NT2/D1 (cell line): ENCODE results near the gene NR2E1.

Source experiments
- DNase-seq: peaks from one replicate; pipeline ENCODE4 v3.0.0-alpha.2; 2011; ENCODE audit warnings: low read depth, low spot score
- H3K27me3 ChIP-seq: 2 replicates; pipeline ENCODE4 v1.6.0; 2011; ENCODE audit warnings: mild to moderate bottlenecking; ENCODE audit not compliant: insufficient read length, insufficient read depth
- H3K36me3 ChIP-seq: 2 replicates; pipeline ENCODE4 v1.6.1; 2011; ENCODE audit warnings: mild to moderate bottlenecking, low read length, mixed read lengths; ENCODE audit not compliant: insufficient read depth, insufficient read length
- H3K4me1 ChIP-seq: 2 replicates; pipeline ENCODE4 v1.5.1; 2011; ENCODE audit not compliant: insufficient read depth, insufficient read length
- H3K4me3 ChIP-seq: 2 replicates; pipeline ENCODE4 v1.5.1; 2011; ENCODE audit warnings: low read depth; ENCODE audit not compliant: insufficient read length
- H3K9ac ChIP-seq: 2 replicates; pipeline ENCODE4 v1.6.0; 2011; ENCODE audit warnings: low read depth; ENCODE audit not compliant: insufficient read length
- H3K9me3 ChIP-seq: 2 replicates; pipeline ENCODE4 v1.5.1; 2011; ENCODE audit warnings: mild to moderate bottlenecking, low read length; ENCODE audit not compliant: insufficient read depth
- SUZ12 ChIP-seq: IDR thresholded peaks from 2 replicates; pipeline ENCODE4 v1.6.1; 2011; ENCODE audit not compliant: insufficient read length, insufficient read depth; ENCODE audit errors: extremely low read depth
- YY1 ChIP-seq: IDR thresholded peaks from 2 replicates; pipeline ENCODE4 v1.6.1; 2011; ENCODE audit not compliant: insufficient read length, insufficient read depth
- ZNF274 ChIP-seq: IDR thresholded peaks from 2 replicates; pipeline ENCODE4 v1.6.1; 2011; ENCODE audit warnings: mild to moderate bottlenecking, low read depth, low read length

NR2E1 gene

DNA sequence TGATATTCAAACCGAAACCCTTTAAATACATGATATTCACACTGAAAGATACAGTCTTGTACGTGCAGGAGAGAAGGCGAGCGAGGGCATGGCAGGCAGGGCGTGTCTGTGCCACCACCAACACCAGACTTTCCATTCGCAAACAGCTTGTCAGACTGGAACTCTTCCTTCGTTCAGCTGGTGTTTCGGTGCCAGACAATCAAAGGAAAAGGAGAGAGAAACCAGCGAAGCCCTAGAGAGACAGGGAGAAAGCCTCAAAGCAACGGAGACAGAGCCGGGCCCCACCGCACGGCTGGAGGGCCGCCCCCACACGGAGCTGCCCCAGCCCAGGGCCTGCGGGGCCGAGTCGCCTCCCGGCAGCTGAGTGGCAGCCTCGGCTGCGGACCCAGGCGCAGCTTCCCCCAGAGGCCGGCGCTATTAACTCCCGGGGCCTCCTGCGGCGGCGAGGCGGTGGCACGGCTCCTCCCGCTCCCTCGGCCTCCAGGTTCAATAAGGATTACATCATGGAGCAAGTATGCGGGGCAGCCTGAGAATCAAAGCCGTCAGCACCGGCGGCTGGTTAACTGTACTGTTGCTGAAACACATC lies 32.1 kb upstream of the NR2E1 start:
- H3K9ac ChIP-seq: no peak overlapping the region

DNA sequence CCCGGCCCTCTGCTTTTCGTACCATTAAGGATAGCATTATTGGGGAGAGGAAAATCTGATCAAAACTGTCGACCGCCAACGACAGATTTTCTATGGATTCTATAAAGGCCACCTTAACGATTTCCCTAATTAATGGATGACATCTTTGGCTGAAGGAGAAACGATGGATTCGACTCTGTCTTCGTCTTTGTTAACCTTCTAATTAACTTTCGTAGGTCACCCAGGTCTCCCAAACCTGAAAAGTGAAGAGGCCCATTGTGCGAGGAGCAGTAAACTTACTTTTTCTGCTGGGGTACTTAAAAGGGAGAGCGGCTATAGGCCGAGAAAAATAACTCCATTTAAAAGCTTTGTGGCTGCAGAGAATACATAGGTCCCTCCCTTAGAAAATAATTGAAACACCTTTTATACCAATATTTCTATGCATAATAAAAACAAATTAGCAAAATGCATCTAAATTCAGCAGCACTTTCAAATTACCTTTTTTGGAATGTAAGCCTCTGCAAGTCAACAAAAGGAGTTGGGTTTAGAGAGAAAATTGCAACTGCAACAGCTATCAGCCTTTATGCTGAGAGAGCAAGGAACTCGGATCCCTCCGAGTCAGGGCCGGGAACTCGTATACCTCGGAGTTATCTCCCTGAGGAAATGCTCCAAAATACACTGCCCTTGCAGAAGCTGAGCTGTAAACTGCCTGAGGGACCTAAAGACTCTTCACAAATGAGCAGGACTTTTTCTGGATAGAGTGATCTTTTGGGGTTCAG lies 31.4 kb upstream of the NR2E1 start:
- Histone ChIP-seq H3K9me3 (no peaks in the 10 kb centered on the region), H3K9ac (peak overlapping the region; percentile 21), H3K4me1 (peaks cover 3% of the 10 kb centered on the region), H3K4me3 (peak overlapping the region; percentile 18), H3K27me3 (peaks cover 50% of the 10 kb centered on the region), H3K36me3 (no peaks in the 10 kb centered on the region)
- TF ChIP-seq SUZ12 (no peak), YY1 (no peak), ZNF274 (no peak)
- DNase-seq: no peak

More for the DNA sequence above, 32.1 kb upstream of the NR2E1 start:
- H3K4me1 ChIP-seq: peaks cover 3% of the 10 kb centered on the region
- no peaks in the 10 kb centered on the region for H3K9me3 ChIP-seq
- H3K36me3 ChIP-seq: no peaks in the 10 kb centered on the region
- H3K27me3 ChIP-seq: peaks cover 53% of the 10 kb centered on the region
- peak; percentile 84 for DNase-seq
- TF ChIP-seq YY1: no peak
- no peak for TF ChIP-seq ZNF274
- no peak for TF ChIP-seq SUZ12
- H3K4me3 ChIP-seq: peak overlapping the region; percentile 8

DNA sequence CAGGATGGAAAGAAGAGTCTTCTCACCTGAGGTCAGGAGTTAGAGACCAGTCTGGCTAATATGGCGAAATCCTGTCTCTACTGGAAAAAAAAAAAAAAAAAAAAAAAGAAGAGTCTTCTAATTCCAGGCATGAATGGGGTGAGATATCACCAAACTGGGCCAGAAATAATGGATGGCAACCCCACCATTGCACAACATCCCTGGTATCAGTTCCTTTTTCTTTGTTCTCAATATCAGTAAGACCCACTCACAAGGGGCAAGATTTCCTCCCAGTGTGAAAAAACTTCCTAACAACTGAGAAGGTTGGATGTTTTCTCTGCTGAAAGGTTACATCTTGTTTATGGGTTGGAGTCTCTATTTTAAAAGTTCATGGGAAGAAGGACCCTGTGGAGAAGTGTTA lies 23.6 kb upstream of the NR2E1 start:
- no peak for TF ChIP-seq YY1
- TF ChIP-seq ZNF274: no peak
- no peak for TF ChIP-seq SUZ12
- no peak overlapping the region for H3K4me3 ChIP-seq
- no peak for DNase-seq

DNA sequence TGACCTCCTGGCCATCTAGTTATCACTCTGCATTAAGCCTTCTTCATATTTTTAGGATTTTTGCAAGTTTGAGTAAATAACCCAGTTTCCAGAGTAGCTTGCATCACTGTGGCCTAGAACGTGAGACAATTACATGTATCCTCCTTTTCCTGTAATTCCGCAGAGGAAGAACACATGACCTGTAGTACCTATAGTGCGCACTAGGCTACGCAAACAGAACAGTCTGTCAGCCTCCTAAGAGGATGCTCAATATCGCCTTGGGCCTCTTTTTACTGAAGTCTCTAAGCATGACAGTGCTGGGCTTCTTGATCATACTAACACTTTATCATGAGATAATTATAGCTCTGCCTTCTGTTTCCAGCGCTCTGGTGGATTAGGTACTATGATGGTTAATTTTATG lies 20.2 kb upstream of the NR2E1 start:
- no peak for TF ChIP-seq ZNF274
- no peak for TF ChIP-seq YY1
- TF ChIP-seq SUZ12: no peak

More for the DNA sequence above, 23.6 kb upstream of the NR2E1 start:
- Histone ChIP-seq H3K27me3 (no peaks in the 10 kb centered on the region), H3K36me3 (no peaks in the 10 kb centered on the region), H3K4me1 (no peaks in the 10 kb centered on the region), H3K9ac (no peak overlapping the region), H3K9me3 (no peaks in the 10 kb centered on the region)

DNA sequence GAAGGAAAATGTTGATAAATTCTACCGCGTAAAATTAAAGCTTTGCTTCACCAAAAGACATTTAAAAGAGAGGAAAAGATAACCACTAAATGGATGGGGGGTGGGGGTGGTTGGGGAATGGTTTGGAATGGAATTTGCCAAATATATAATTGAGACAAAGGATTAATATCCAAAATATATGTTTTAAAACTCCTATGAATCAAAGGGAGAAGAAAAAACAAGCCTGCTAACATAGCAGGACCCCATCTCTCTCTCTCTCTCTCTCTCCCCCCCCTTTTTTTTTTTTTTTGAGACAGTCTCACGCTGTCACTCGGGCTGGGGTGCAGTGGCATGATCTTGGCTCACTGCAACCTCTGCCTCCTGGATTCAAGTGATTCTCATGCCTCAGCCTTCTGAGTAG lies 13.4 kb upstream of the NR2E1 start:
- no peak overlapping the region for H3K4me3 ChIP-seq
- no peaks in the 10 kb centered on the region for H3K36me3 ChIP-seq
- H3K9ac ChIP-seq: no peak overlapping the region
- H3K27me3 ChIP-seq: peaks cover 40% of the 10 kb centered on the region
- TF ChIP-seq ZNF274 (no peak), SUZ12 (no peak), YY1 (no peak)
- no peak for DNase-seq
- no peaks in the 10 kb centered on the region for H3K9me3 ChIP-seq
- H3K4me1 ChIP-seq: peaks cover 3% of the 10 kb centered on the region

More for the DNA sequence above, 20.2 kb upstream of the NR2E1 start:
- DNase-seq: no peak
- H3K36me3 ChIP-seq: no peaks in the 10 kb centered on the region
- H3K4me1 ChIP-seq: no peaks in the 10 kb centered on the region
- no peak overlapping the region for H3K4me3 ChIP-seq
- no peak overlapping the region for H3K9ac ChIP-seq
- no peaks in the 10 kb centered on the region for H3K9me3 ChIP-seq
- H3K27me3 ChIP-seq: no peaks in the 10 kb centered on the region

DNA sequence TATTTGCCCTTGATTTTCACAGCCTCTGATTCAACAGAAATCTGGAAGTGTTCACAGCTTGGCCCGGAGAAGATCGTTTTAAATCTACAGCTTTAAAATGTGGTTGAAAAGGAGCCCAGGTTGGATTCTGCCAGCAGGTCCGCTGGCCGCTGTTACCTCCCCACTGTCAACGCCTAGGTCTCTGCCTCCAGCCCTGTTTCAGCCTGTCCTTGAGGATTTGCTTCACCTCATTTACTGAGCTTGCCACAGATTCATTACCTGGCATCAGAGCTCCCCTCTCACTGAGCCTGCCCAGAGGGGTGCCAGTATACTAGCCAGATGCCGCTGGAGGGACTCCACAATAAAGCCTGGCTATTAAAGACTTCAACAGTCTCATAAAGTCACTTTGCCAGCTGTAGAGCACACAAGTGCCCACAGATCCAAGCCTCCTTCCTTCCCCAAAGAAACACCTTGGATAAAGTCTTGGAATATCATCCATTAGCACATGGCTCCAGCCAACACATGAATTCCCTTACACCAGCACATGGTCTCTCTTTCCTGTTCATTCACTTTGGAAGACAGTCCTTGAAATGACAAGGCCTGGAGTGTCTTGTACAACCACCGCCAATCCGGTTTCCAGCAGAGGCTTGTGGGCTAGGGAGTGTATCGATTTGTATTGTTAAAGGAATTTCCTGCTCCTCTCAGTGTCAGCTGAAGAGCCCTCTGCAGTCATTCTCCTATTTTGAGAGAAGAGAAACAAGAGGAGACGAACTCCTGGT lies 9.5 kb upstream of the NR2E1 start:
- H3K9me3 ChIP-seq: no peaks in the 10 kb centered on the region
- no peaks in the 10 kb centered on the region for H3K36me3 ChIP-seq
- no peak overlapping the region for H3K9ac ChIP-seq
- no peak overlapping the region for H3K4me3 ChIP-seq
- H3K27me3 ChIP-seq: peaks cover 79% of the 10 kb centered on the region
- no peak for TF ChIP-seq ZNF274
- TF ChIP-seq YY1: no peak
- TF ChIP-seq SUZ12: no peak
- peaks cover 3% of the 10 kb centered on the region for H3K4me1 ChIP-seq
- no peak for DNase-seq

DNA sequence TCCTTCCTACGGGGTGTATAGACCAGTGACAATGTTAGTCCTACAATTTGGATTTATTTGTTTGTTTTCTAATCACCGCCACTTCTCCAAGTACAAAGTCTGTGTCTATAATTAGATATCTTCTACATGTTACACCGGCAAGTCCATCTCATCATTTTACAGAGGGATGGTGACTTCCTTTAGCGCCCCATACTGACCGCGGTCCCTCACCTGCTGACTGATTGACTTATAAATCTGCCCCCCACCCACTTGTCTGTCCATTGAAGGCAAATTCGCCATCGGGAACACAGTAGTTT lies 8.9 kb upstream of the NR2E1 start:
- H3K27me3 ChIP-seq: peaks cover 84% of the 10 kb centered on the region
- H3K9me3 ChIP-seq: no peaks in the 10 kb centered on the region
- DNase-seq: no peak
- no peak for TF ChIP-seq YY1
- no peak for TF ChIP-seq SUZ12
- TF ChIP-seq ZNF274: no peak
- H3K4me1 ChIP-seq: peaks cover 3% of the 10 kb centered on the region
- H3K9ac ChIP-seq: no peak overlapping the region
- no peak overlapping the region for H3K4me3 ChIP-seq
- no peaks in the 10 kb centered on the region for H3K36me3 ChIP-seq
